Loucy (cell line): ENCODE results near the gene SSTR3.

Source experiments
- H2AFZ ChIP-seq: fragments of 200-600 bp; sonication (generic); 2 replicates; pipeline ENCODE4 v1.6.0; 2016; ENCODE audit warnings: antibody characterized with exemption, mild to moderate bottlenecking, low read length, moderate library complexity
- H3F3A ChIP-seq: fragments of 200-600 bp; 2 replicates; pipeline ENCODE4 v1.6.0; 2016; ENCODE audit warnings: antibody characterized with exemption, low read depth, mild to moderate bottlenecking
- H3K27me3 ChIP-seq: fragments of 200-600 bp; sonication (generic); 2 replicates; pipeline ENCODE4 v1.6.1; 2014; ENCODE audit warnings: low read length, mild to moderate bottlenecking; ENCODE audit not compliant: insufficient read depth, poor library complexity, severe bottlenecking
- H3K36me3 ChIP-seq: fragments of 200-600 bp; sonication (generic); 2 replicates; pipeline ENCODE4 v1.6.1; 2016; ENCODE audit warnings: low read length; ENCODE audit not compliant: insufficient read depth
- H3K4me1 ChIP-seq: fragments of 200-600 bp; sonication (generic); 2 replicates; pipeline ENCODE4 v1.5.1; 2014; ENCODE audit warnings: low read length, mild to moderate bottlenecking; ENCODE audit not compliant: insufficient read depth, poor library complexity, severe bottlenecking
- H3K4me2 ChIP-seq: fragments of 200-600 bp; sonication (generic); 2 replicates; pipeline ENCODE4 v1.6.0; 2014; ENCODE audit warnings: antibody characterized with exemption, low read length, low read depth, mild to moderate bottlenecking; ENCODE audit not compliant: poor library complexity, severe bottlenecking
- H3K4me3 ChIP-seq: fragments of 200-600 bp; sonication (generic); 2 replicates; pipeline ENCODE4 v1.5.1; 2014; ENCODE audit warnings: low read length, mild to moderate bottlenecking, mixed read lengths; ENCODE audit not compliant: poor library complexity, severe bottlenecking
- H3K79me2 ChIP-seq: fragments of 200-600 bp; sonication (generic); 2 replicates; pipeline ENCODE4 v1.6.1; 2014; ENCODE audit warnings: low read length; ENCODE audit not compliant: insufficient read depth
- H3K9ac ChIP-seq: fragments of 200-600 bp; sonication (generic); 2 replicates; pipeline ENCODE4 v1.6.0; 2014; ENCODE audit warnings: mild to moderate bottlenecking, low read depth, low read length, moderate library complexity; ENCODE audit not compliant: poor library complexity, severe bottlenecking
- H3K9me2 ChIP-seq: fragments of 200-600 bp; sonication (generic); replicated peaks from 2 replicates; pipeline ENCODE4 v1.6.1; 2016; ENCODE audit warnings: low read depth, low read length, mixed read lengths
- H3K9me3 ChIP-seq: fragments of 200-600 bp; sonication (generic); 2 replicates; pipeline ENCODE4 v1.6.1; 2014; ENCODE audit warnings: mild to moderate bottlenecking, antibody characterized with exemption, low read length, low read depth; ENCODE audit not compliant: insufficient read depth
- H4K20me1 ChIP-seq: fragments of 200-600 bp; sonication (generic); 2 replicates; pipeline ENCODE4 v1.6.0; 2014; ENCODE audit warnings: antibody characterized with exemption, low read length, mild to moderate bottlenecking; ENCODE audit not compliant: insufficient read depth, poor library complexity, severe bottlenecking
- EZH2phosphoT487 ChIP-seq: fragments of 200-600 bp; IDR thresholded peaks from 2 replicates; pipeline ENCODE4 v1.6.1; 2018; ENCODE audit warnings: antibody characterized with exemption, mild to moderate bottlenecking, moderate library complexity, borderline replicate concordance
- TF ChIP-seq, protein P1 (sequence below): fragments of 200-600 bp; sonication (generic); conservative IDR thresholded peaks from 2 replicates; pipeline ENCODE4 v1.5.1; 2014; ENCODE audit warnings: mild to moderate bottlenecking, antibody characterized with exemption, low read length

Gene SSTR3

DNA sequence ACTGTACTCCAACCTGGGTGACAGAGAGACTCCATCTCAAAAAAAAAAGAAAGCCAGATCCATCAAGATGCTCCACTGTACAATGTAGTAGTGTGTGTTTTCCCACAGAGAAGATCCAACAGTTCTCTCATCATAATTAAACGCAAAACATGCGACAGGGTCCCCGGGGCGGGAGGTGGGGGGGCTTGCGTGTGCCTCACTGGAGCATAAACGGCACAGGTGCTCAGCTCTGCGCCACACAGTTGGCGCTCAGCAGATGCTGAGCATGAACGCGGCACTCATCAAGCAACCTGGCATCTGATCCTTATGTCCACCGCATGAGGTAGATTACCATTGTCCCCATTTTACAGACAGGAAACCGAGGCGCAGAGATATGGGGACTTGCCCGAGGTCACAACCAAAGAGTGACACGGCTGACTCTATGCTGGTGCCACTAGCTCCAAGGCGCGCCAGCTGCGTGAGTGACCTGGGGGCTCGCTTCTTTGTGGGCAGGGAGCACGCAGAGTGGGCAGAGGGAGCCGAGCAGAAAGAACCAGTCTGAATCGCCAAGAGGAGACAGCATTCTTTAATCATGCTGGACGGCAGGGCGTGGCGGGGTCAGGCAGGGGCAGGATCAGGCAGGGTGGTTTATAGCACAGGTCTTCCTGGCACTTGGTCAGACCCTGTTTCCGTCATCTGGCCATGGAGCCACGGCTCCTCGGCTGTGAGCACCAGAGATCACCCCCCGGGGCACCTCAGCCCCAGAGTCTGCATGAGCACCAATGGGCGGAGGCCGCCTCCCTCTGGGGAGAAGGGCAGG, 32.5 kb downstream of the SSTR3 start:
- Histone ChIP-seq H3K9me2 (no peaks in the 10 kb centered on the region), H3K79me2 (no peaks in the 10 kb centered on the region), H4K20me1 (no peaks in the 10 kb centered on the region), H3K9ac (no peak overlapping the region), H3K4me3 (no peak overlapping the region), H3K4me1 (peaks cover 9% of the 10 kb centered on the region), H3F3A (no peaks in the 10 kb centered on the region), H3K9me3 (no peaks in the 10 kb centered on the region), H3K27me3 (no peaks in the 10 kb centered on the region), H2AFZ (no peak overlapping the region), H3K4me2 (no peak overlapping the region), H3K36me3 (no peaks in the 10 kb centered on the region)
- TF ChIP-seq EZH2phosphoT487 = no peak
- TF ChIP-seq, protein P1, sequence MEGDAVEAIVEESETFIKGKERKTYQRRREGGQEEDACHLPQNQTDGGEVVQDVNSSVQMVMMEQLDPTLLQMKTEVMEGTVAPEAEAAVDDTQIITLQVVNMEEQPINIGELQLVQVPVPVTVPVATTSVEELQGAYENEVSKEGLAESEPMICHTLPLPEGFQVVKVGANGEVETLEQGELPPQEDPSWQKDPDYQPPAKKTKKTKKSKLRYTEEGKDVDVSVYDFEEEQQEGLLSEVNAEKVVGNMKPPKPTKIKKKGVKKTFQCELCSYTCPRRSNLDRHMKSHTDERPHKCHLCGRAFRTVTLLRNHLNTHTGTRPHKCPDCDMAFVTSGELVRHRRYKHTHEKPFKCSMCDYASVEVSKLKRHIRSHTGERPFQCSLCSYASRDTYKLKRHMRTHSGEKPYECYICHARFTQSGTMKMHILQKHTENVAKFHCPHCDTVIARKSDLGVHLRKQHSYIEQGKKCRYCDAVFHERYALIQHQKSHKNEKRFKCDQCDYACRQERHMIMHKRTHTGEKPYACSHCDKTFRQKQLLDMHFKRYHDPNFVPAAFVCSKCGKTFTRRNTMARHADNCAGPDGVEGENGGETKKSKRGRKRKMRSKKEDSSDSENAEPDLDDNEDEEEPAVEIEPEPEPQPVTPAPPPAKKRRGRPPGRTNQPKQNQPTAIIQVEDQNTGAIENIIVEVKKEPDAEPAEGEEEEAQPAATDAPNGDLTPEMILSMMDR = no peak

DNA sequence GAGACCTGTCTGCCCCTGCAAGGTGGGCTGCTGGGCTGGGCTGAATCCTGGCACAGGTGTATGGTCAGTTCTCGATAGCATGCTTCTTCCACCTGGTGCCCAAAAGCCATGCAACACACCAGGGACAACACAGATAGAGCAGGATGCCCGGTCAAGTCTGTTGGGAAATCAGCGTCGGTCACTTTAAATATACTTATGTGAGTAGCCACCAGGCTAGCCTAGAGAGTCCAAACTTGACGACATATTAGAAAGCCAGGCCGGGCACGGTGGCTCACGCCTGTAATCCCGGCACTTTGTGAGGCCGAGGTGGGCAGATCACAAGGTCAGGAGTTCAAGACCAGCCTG, 33.2 kb downstream of the SSTR3 start:
- TF ChIP-seq, protein P1 = no peak
- TF ChIP-seq EZH2phosphoT487 = no peak
- Histone ChIP-seq H2AFZ (no peak overlapping the region), H3K36me3 (no peaks in the 10 kb centered on the region), H3K9me3 (no peaks in the 10 kb centered on the region), H3K4me1 (peaks cover 9% of the 10 kb centered on the region), H3K27me3 (no peaks in the 10 kb centered on the region), H4K20me1 (no peaks in the 10 kb centered on the region), H3K9me2 (no peaks in the 10 kb centered on the region), H3F3A (no peaks in the 10 kb centered on the region), H3K4me3 (no peak overlapping the region), H3K4me2 (no peak overlapping the region), H3K9ac (no peak overlapping the region), H3K79me2 (no peaks in the 10 kb centered on the region)

DNA sequence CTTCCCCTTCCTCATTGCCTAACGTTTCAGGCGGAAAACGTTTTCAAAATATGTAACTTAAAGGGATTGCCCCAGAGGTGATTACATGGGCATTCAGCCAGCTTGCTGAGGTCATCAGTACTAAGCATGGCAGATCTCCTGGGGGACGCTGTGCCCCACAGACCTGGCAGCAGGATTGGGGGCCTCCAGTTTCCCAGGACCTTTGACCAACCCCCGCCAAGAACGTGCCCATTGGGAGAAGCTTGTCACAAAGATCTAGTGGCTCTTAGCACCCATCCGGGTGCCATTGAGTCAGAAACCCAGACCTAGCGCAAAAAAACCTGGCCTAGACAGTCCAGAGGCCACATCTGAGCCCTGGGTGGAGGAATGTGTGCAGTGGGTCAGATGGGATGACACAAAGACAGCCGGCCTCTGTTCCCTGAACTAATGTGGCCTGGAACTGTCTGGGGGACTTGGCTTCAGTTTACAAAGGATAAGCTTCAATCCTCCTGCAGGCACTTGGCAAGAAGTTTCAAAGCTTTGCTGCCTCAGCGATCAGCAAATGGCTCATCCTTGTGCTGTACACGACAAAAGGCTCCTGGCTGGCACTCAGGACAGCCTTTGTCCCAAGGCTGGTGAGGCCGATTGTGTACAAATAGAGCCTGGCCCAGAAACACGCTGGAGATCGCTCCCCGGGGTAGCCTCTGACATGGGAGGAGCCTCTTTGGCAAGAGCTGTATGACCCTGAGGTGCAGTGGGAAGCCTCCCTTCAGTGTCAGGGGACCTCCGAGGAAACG, 33.7 kb downstream of the SSTR3 start:
- no peak overlapping the region for H3K4me2 ChIP-seq
- H3K9me3 ChIP-seq = no peaks in the 10 kb centered on the region
- H4K20me1 ChIP-seq = no peaks in the 10 kb centered on the region

More for the DNA sequence above, 33.7 kb downstream of the SSTR3 start:
- TF ChIP-seq EZH2phosphoT487 = no peak
- TF ChIP-seq, protein P1 = no peak
- Histone ChIP-seq H3K27me3 (no peaks in the 10 kb centered on the region), H3K36me3 (no peaks in the 10 kb centered on the region), H3F3A (no peaks in the 10 kb centered on the region), H2AFZ (no peak overlapping the region), H3K4me1 (peaks cover 4% of the 10 kb centered on the region), H3K79me2 (no peaks in the 10 kb centered on the region), H3K4me3 (no peak overlapping the region), H3K9me2 (no peaks in the 10 kb centered on the region), H3K9ac (no peak overlapping the region)
